GM18858 (cell line): ENCODE measurements around the gene PTPN12.
"Not testable (repeated sequence)": the region's sequence is repeated elsewhere in the genome, so short reads cannot be mapped to it uniquely, and the experiment has no call there.

ENCODE experiments used
- ATAC-seq: cut with Tn5 transposase; IDR thresholded peaks from one replicate; pipeline ENCODE4 v1.9.1; 2021; ENCODE audit not compliant: unreplicated experiment

Gene PTPN12

GRCh38 chr7:77576856-77577255, 39.8 kb downstream of the PTPN12 start:
- ATAC-seq, result no peak

GRCh38 chr7:77579797-77580196, 42.7 kb downstream of the PTPN12 start:
- ATAC-seq, result no peak

- no peak for ATAC-seq
These were observed 43.8 kb downstream of the PTPN12 start for GRCh38 chr7:77580762-77581350.

GRCh38 chr7:77587272-77587671, 50.2 kb downstream of the PTPN12 start:
- no peak for ATAC-seq

GRCh38 chr7:77600952-77601351, 63.9 kb downstream of the PTPN12 start:
- ATAC-seq, result no peak

- no peak for ATAC-seq
These were observed 69.5 kb downstream of the PTPN12 start for GRCh38 chr7:77606562-77606961.

GRCh38 chr7:77619314-77619713, 82.2 kb downstream of the PTPN12 start:
- no peak for ATAC-seq

GRCh38 chr7:77626586-77627308, 89.7 kb downstream of the PTPN12 start:
- no peak for ATAC-seq

- no peak for ATAC-seq
These were observed 90.2 kb downstream of the PTPN12 start for GRCh38 chr7:77627309-77627676.

GRCh38 chr7:77629797-77630196, 92.7 kb downstream of the PTPN12 start:
- no peak for ATAC-seq

GRCh38 chr7:77631820-77632219, 94.7 kb downstream of the PTPN12 start:
- no peak for ATAC-seq

GRCh38 chr7:77644774-77645173, 107.7 kb downstream of the PTPN12 start:
- ATAC-seq, result no peak

- ATAC-seq, result no peak
These were observed 111.7 kb downstream of the PTPN12 start for GRCh38 chr7:77648742-77649338.

GRCh38 chr7:77649716-77650349, 112.7 kb downstream of the PTPN12 start:
- ATAC-seq, result no peak

GRCh38 chr7:77651575-77652162, 114.6 kb downstream of the PTPN12 start:
- ATAC-seq, result no peak

- ATAC-seq, result not testable (repeated sequence)
These were observed 115.7 kb downstream of the PTPN12 start for GRCh38 chr7:77652826-77653225.

GRCh38 chr7:77653572-77653971, 116.5 kb downstream of the PTPN12 start:
- no peak for ATAC-seq

- ATAC-seq, result no peak
These were observed 118.3 kb downstream of the PTPN12 start for GRCh38 chr7:77655356-77655755.

GRCh38 chr7:77655836-77656455, 118.9 kb downstream of the PTPN12 start:
- no peak for ATAC-seq

- no peak for ATAC-seq
These were observed 120.5 kb downstream of the PTPN12 start for GRCh38 chr7:77657427-77658224.
